ENCODE data around the gene NEK8. TPM values are rescaled to one million over a fixed set of nuclear protein-coding genes. Genes with fewer than 3 reads are reported as not detected.

The NEK8 gene
- total RNA-seq, 1 donor from 2014 or later: 5.5 TPM

DNA sequence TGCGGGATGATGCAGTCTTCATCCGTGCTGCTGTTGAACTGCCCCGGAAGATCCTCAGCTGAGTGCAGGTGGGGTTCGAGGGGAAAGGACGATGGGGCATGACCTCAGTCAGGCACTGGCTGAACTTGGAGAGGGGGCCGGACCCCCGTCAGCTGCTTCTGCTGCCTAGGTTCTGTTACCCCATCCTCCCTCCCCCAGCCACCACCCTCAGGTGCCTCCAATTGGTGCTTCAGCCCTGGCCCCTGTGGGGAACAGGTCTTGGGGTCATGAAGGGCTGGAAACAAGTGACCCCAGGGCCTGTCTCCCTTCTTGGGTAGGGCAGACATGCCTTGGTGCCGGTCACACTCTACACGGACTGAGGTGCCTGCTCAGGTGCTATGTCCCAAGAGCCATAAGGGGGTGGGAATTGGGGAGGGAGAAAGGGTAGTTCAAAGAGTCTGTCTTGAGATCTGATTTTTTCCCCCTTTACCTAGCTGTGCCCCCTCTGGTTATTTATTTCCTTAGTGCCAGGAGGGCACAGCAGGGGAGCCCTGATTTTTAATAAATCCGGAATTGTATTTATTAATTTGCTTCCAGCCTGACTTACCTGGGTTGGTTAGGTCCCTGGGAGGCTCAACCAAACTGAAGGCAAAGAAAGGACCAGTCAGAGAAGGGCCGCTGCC is 21.1 kb downstream of the NEK8 start:
- Mint-ChIP-seq H3K27me3 (no peaks in the 10 kb centered on the region), H3K36me3 (ENCODE audit: low read depth) (peaks cover 60% of the 10 kb centered on the region)

DNA sequence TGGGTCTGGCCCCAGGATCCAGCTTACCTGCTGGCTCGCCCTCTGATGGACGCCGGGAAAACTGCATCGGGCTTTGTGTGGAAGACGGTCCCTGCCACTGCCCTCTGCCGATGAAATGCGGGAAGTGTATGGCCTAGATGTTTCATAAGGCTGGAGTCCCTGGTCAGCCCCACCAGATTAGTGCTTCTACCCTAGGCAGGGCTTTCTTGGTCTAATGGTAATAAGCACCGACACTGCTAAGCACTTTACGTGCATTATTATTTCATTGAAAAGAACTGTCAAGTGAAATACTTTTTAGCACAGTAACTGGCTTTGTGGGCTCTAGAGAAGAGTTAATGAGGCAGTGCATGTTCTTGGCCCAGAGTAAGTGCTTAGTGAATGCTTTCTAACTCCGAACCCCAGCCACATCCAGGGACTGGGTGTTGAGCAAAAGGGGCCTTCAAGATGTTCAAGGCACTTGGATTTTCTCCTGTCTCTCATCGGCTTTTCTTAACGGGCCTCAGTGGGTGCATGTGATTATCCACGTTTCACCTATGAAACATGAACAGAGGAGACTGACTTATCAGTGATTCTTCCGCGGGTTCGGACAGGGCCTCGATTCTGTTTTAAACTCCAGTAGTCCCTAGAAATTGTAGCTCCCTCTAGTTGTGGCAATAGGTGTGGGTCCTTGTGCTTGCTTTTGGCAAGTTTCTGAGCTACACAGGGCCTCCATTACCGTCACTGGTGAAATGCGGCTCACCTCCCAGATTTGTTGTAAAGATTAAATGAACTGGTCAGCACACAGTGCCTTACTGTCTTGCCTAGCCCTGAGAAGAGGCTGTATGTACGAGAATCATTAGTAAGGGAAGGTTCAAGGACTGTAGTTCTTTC is 21.8 kb downstream of the NEK8 start:
- Mint-ChIP-seq H3K9me3 (no peaks in the 10 kb centered on the region), H3K27ac (peak overlapping the region; percentile 37), H3K4me1 (peaks cover 20% of the 10 kb centered on the region), H3K36me3 (ENCODE audit: low read depth) (peaks cover 54% of the 10 kb centered on the region), H3K4me3 (no peak overlapping the region), H3K27me3 (no peaks in the 10 kb centered on the region)
- peak; percentile 97 for DNase-seq
- intact Hi-C loops (cut with micrococcal nuclease): loop anchor here (1.0 kb wide), 1 partner anchor 23 kb away; no protein-coding TSS in a partner anchor

More for the DNA sequence above, 21.1 kb downstream of the NEK8 start:
- no peak for DNase-seq
- H3K4me1 Mint-ChIP-seq: peaks cover 23% of the 10 kb centered on the region
- intact Hi-C loops (cut with micrococcal nuclease): loop anchor here (1.0 kb wide), 1 partner anchor 22 kb away; no protein-coding TSS in a partner anchor
- H3K9me3 Mint-ChIP-seq: no peaks in the 10 kb centered on the region
- peak overlapping the region; percentile 37 for H3K27ac Mint-ChIP-seq
- H3K4me3 Mint-ChIP-seq: no peak overlapping the region

DNA sequence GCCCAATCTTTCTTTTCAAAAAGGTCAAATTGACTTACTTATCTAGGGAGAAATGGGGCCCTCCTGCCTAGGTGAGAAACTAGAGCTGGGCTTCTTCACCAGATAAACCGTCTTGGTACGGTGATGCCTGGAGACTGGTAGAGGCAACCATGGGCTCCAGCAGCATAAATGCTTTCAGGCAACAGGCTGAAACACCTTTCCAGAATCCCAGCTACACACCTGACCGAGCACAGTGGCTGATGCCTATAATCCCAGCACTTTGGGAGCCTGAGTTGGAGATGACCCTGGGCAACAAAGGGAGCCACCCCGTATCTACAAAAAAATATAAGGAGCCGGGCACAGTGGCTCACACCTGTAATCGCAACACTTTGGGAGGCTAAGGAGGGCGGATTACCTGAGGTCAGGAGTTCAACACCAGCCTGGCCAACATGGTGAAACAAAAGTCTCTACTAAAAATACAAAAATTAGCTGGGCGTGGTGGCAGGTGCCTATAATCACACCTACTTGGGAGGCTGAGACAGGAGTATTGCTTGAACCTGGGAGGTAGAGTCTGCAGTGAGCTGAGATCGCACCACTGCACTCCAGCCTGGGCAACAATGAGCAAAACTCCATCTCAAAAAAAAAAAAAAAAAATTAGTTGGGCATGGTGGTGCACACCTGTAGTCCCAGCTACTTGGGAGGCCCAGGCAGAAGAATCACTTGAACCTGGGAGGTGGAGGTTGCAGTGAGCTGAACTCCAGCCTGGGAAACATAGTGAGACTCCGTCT is 23.2 kb downstream of the NEK8 start:
- H3K4me3 Mint-ChIP-seq: no peak overlapping the region
- peaks cover 53% of the 10 kb centered on the region for H3K36me3 Mint-ChIP-seq (ENCODE audit: low read depth)
- peaks cover 15% of the 10 kb centered on the region for H3K4me1 Mint-ChIP-seq
- H3K27me3 Mint-ChIP-seq: no peaks in the 10 kb centered on the region
- intact Hi-C loops (cut with micrococcal nuclease): no loop called here
- no peak for DNase-seq
- no peaks in the 10 kb centered on the region for H3K9me3 Mint-ChIP-seq
- H3K27ac Mint-ChIP-seq: no peak overlapping the region

DNA sequence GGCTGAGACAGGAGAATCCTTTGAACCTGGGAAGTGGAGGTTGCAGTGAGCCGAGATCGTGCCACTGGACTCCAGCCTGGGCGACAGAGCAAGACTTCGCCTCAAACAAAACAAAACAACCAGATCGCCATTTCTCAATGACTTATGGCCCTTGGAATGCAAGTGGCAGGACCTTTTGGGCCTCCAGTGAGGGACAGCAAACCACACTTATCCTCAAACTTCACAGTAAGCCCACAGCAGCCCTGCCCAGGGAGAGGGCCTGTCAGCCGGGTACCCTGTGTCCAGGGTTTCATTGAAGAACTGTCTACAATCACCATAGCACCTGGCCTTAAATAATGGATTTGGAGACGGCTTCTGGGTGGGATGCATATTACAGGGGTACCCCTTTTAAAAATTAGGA is 26.9 kb downstream of the NEK8 start:
- H3K4me3 Mint-ChIP-seq: no peak overlapping the region
- H3K36me3 Mint-ChIP-seq (ENCODE audit: low read depth): peaks cover 41% of the 10 kb centered on the region
- intact Hi-C loops (cut with micrococcal nuclease): no loop called here
- peaks cover 4% of the 10 kb centered on the region for H3K4me1 Mint-ChIP-seq
- H3K27me3 Mint-ChIP-seq: no peaks in the 10 kb centered on the region
- DNase-seq: no peak
- H3K9me3 Mint-ChIP-seq: no peaks in the 10 kb centered on the region
- H3K27ac Mint-ChIP-seq: no peak overlapping the region

DNA sequence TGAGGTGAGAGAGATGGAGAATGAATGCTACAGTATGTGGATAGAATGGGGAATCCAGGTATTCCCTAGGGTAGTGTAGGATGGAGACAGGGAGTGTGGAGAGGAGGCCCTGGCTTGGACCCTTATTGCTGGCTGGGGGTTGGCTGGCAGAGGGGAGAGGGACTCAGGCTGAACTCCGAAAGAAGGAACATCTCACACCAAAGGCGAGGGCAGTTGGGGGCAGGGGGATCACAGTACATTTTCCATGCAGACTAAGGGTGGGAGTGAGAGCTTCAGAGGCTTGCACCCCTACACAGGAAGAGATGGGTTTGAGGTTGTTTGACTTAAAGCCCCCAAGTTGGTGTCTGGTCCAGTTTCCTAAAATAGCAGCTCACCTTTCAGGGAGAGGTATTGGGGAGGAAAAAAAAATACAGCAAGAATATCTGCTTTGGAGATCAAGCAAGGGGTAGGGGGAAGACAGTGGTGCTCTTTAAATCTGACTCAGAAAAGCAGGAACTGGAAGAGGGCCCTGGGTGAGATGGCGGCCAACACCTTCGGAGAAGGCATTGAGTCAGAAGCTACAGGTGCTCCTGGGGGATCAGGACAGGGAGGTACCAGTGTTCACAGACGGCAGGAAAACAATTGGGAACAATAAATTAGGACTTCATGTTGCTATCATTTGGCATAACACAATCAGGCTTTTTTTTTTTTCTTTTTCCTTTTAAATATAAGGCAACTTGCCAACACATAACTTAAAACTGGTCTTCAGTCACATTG is 27.6 kb downstream of the NEK8 start:
- intact Hi-C loops (cut with micrococcal nuclease): no loop called here
- peaks cover 4% of the 10 kb centered on the region for H3K4me1 Mint-ChIP-seq

DNA sequence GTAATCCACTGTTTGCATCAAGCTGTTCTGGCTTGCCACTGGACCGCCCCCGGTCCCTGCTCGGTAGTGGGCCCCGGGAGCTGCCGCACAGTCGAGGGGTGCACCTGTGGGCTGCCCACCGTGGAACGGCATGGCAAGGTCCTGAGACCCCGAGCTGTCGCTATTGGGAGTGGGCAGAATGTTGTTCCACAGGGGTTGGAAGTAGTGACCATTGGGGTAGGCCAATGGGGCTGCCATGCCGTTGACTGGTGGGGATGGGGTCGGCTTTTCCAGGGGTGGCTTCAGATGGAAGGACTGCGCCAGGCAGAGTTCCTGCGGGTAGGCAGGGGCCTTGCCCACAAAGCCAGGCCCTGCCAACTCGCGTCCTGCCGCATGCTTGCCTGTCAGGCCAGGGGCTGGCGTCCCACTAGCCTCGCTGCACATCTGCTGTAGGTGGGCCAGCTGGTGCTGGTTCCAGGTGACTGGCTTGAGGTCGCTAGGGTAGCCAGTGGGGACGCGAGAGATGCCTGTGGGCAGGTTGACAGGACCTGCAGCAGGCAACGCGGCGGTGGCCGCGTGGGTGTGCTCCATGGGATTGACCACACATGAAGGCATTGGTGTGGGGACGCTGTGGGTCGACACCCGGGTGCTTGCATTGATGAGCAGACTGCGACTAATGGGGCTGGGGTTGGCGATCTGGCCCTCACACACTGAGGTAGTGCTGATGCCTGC is 30.0 kb downstream of the NEK8 start:
- Mint-ChIP-seq H3K27ac (no peak overlapping the region), H3K27me3 (no peaks in the 10 kb centered on the region), H3K36me3 (ENCODE audit: low read depth) (peaks cover 31% of the 10 kb centered on the region), H3K4me1 (peaks cover 12% of the 10 kb centered on the region), H3K4me3 (no peak overlapping the region), H3K9me3 (no peaks in the 10 kb centered on the region)
- no peak for DNase-seq
- intact Hi-C loops (cut with micrococcal nuclease): no loop called here

More for the DNA sequence above, 27.6 kb downstream of the NEK8 start:
- DNase-seq: no peak
- H3K36me3 Mint-ChIP-seq (ENCODE audit: low read depth): peaks cover 36% of the 10 kb centered on the region
- no peak overlapping the region for H3K4me3 Mint-ChIP-seq
- H3K9me3 Mint-ChIP-seq: no peaks in the 10 kb centered on the region
- H3K27ac Mint-ChIP-seq: peak overlapping the region; percentile 32
- H3K27me3 Mint-ChIP-seq: no peaks in the 10 kb centered on the region

DNA sequence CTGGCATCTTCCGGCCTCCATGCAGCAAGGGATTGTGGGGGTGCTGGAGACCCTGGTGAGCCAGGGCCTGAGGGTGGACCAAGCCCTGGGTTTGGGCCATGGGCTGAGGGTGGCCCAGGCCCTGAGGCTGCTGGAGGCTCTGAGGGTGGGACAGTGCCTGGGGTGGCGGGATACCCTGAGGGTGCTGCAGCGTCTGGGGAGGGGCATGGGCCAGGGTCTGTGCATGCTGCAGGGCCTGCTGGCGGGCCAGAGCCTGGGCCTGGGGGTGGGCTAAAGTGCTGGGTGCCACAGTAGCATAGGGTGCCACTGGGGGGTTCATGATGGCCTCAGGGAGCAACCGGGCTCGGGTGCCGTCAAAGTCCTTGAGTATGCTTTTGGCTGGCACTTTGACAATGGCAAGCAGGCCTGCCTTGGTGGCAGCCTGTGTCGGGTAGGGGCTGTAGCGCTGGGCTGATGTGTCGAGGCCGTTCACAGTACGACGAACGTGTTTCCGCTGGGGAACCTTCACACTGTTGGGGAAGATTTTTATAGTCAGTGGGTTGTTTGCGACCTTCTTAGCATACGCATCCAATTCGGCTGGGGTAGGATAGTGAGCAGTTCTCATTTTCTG is 30.8 kb downstream of the NEK8 start:
- Mint-ChIP-seq H3K36me3 (ENCODE audit: low read depth) (peaks cover 33% of the 10 kb centered on the region), H3K9me3 (no peaks in the 10 kb centered on the region), H3K27me3 (no peaks in the 10 kb centered on the region), H3K4me1 (peaks cover 14% of the 10 kb centered on the region), H3K27ac (no peak overlapping the region), H3K4me3 (no peak overlapping the region)
- DNase-seq: no peak
- intact Hi-C loops (cut with micrococcal nuclease): no loop called here

DNA sequence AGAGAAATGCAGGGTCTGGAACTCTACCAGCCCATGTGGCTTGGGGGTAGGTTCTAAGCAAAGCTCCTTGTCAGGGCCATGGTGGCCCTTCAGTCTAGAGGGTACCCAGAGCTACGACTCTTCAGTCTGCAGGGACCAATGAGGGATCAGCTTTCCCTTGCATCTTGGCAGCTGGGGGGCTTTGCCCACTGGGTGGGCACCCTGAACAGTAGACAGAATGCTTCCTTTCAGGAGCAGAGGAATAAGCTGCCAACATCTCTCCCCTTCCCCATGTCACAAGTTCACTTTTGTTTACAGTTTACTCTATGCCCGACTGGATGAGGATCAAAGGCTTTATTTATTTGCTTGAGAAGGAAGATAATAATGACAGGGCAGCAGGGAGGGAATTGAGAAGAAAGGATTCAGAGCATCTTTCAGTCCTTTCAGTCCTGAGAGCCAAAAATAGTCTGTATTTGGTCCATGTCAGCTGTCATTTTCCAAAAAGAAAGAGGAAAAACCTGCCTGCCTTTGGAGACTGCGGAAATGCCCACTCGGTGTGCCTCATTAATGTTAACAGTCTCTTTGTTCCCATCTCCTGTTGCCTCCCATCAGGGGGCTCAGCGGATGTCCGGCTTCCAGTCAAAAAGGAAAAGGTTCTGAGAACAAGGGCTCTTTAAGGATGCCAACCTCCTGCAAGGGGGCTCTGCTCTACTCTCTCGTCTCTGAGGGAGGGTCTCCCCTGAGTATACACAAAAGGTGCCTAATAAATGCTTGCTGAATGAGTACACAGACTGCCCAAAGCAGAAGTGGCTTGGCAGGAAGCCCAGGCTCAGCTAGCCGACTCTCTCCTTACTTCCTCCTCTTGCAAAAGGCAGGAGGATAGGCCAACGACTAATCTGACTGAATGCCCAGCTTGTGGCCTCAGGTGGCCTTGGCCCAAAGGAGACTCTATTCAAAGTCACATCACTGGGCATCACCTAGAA is 32.3 kb downstream of the NEK8 start:
- no peak overlapping the region for H3K4me3 Mint-ChIP-seq
- H3K4me1 Mint-ChIP-seq: peaks cover 19% of the 10 kb centered on the region
- peaks cover 30% of the 10 kb centered on the region for H3K36me3 Mint-ChIP-seq (ENCODE audit: low read depth)
- DNase-seq: no peak
- H3K27me3 Mint-ChIP-seq: no peaks in the 10 kb centered on the region
- no peaks in the 10 kb centered on the region for H3K9me3 Mint-ChIP-seq
- intact Hi-C loops (cut with micrococcal nuclease): loop anchor here (5.0 kb wide), 3 partner anchors 34 to 191 kb away; partner anchors contain the start of genes NEK8, PHF12 and TLCD1
- H3K27ac Mint-ChIP-seq: no peak overlapping the region

DNA sequence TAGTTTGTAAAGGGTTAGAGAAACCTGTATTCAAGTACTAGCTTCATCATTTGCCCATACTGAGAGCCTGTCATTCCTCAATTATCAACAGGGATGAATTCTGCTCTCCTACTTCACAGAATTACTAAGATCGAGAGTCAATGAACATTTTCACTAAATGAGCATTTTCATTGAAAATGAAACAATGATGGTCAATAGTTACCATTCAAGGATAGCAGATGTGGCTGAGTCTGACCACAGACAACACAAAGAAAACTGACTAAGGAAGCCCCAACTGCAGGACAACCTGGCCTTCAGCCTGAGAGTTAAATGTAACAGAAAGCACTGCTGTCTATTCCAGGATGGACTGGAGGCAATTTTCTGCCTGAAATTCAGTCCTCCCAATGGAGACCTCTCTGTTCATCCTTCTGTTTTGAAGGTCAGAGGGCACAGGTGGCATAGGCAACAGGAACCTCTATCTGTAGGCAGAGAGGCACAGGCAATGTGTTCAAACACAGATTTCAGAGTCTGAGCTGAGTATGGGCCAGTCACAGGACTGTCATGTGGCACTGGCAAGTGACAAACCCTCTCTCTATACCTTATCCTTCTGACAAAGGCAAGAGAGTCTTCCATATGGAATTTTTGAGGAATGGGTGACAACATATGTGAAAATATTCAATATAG is 34.7 kb downstream of the NEK8 start:
- peaks cover 15% of the 10 kb centered on the region for H3K4me1 Mint-ChIP-seq
- DNase-seq: no peak
- intact Hi-C loops (cut with micrococcal nuclease): loop anchor here (1.0 to 5.0 kb wide), 6 partner anchors 36 to 189 kb away; partner anchors contain the start of genes DHRS13, FAM222B, NEK8 and PHF12
- H3K9me3 Mint-ChIP-seq: no peaks in the 10 kb centered on the region
- no peak overlapping the region for H3K27ac Mint-ChIP-seq
- no peaks in the 10 kb centered on the region for H3K27me3 Mint-ChIP-seq
- H3K4me3 Mint-ChIP-seq: no peak overlapping the region
- H3K36me3 Mint-ChIP-seq (ENCODE audit: low read depth): peaks cover 23% of the 10 kb centered on the region

DNA sequence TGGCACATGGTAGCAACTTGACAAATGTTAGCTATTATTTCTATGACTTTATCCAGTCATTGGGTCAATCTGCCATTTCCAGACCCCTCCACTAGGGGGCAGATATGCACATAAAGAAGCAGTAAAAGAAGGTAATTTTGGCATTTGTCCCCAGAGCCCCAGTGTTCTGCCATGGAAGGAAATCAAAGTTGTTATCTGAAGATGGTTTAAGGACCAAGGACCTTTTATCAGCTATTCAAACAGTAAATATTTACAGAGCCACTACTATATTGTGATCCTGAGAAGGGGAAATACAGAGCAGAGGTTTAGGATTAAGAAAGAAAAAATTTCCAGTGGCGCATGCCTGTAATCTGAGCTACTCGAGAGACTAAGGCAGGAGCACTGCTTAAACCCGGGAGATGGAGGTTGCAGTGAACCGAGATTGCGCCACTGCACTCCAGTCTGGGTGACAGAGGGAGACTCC is 35.2 kb downstream of the NEK8 start:
- no peak overlapping the region for H3K27ac Mint-ChIP-seq
- DNase-seq: peak; percentile 93
- peaks cover 15% of the 10 kb centered on the region for H3K4me1 Mint-ChIP-seq
- no peaks in the 10 kb centered on the region for H3K27me3 Mint-ChIP-seq
- peaks cover 18% of the 10 kb centered on the region for H3K36me3 Mint-ChIP-seq (ENCODE audit: low read depth)
- no peak overlapping the region for H3K4me3 Mint-ChIP-seq
- intact Hi-C loops (cut with micrococcal nuclease): loop anchor here (1.0 to 5.0 kb wide), 6 partner anchors 37 to 188 kb away; partner anchors contain the start of genes DHRS13, FAM222B, NEK8 and PHF12
- H3K9me3 Mint-ChIP-seq: no peaks in the 10 kb centered on the region

DNA sequence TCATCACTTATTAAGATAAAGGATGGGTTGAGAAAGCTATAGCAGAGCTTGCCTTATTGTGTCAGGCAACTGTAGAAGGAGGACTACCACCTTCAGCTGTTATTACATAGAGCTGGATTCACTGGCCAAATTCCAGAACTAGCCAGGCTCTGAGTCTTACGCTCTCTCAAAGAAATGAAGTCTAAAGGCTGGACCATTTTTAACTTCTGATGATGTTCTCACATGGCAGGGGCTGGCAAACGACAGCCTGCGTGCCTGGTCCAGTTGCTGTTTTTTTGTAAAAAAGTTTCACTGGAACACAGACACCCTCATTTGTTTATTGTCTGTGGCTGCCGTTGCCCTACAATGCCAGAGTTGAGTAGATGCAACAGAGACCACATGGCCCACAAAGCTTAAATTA is 36.5 kb downstream of the NEK8 start:
- no peak for DNase-seq
- intact Hi-C loops (cut with micrococcal nuclease): no loop called here
- H3K27ac Mint-ChIP-seq: no peak overlapping the region
- H3K36me3 Mint-ChIP-seq (ENCODE audit: low read depth): peaks cover 12% of the 10 kb centered on the region
- H3K27me3 Mint-ChIP-seq: no peaks in the 10 kb centered on the region
- no peak overlapping the region for H3K4me3 Mint-ChIP-seq
- H3K4me1 Mint-ChIP-seq: peaks cover 17% of the 10 kb centered on the region
- H3K9me3 Mint-ChIP-seq: no peaks in the 10 kb centered on the region

All from activated CD4-positive, alpha-beta T cell treated with anti-CD3 and anti-CD28 coated beads, Interleukin-2, amount 10 ng/mL, durations not matched to agents 24 days and 14 days (primary cell).